DND-41 (cell line): Measurements from ENCODE around the gene TTLL12.

Experiments used
- ATAC-seq: fragments of 200-7000 bp; cut with Tn5 transposase; 3 replicates; pipeline ENCODE4 v1.9.1; 2021; ENCODE audit warnings: low read depth; ENCODE audit not compliant: insufficient read depth
- DNase-seq: peaks from one replicate; pipeline ENCODE4 v3.0.0-alpha.2; 2020
- H2AFZ ChIP-seq: 2 replicates; pipeline ENCODE4 v1.6.0; 2012; ENCODE audit warnings: low read depth, low read length
- H3K27ac ChIP-seq: 2 replicates; pipeline ENCODE4 v1.5.1; 2012; ENCODE audit warnings: low read length, inconsistent platforms
- H3K27me3 ChIP-seq: fragments of 200-600 bp; sonication (generic); 2 replicates; pipeline ENCODE4 v1.6.0; 2012; ENCODE audit warnings: low read length, mild to moderate bottlenecking, inconsistent platforms; ENCODE audit not compliant: insufficient read depth, poor library complexity
- H3K36me3 ChIP-seq: 2 replicates; pipeline ENCODE4 v1.5.1; 2012; ENCODE audit warnings: low read length, inconsistent platforms; ENCODE audit not compliant: insufficient read depth
- H3K4me1 ChIP-seq: 2 replicates; pipeline ENCODE4 v1.5.1; 2012; ENCODE audit warnings: mild to moderate bottlenecking, low read length; ENCODE audit not compliant: insufficient read depth
- H3K4me2 ChIP-seq: 2 replicates; pipeline ENCODE4 v1.6.0; 2012; ENCODE audit warnings: mild to moderate bottlenecking, moderate library complexity, low read length, inconsistent platforms; ENCODE audit not compliant: insufficient read depth
- H3K4me3 ChIP-seq, 2 experiments: fragments of 200-600 bp in 1 of 2; shearing (Covaris generic) in 1 of 2; 2 replicates each; pipeline ENCODE4 v1.5.1; 2012 to 2016; ENCODE audit warnings: inconsistent platforms in 2 of 2, low read length in 2 of 2, mild to moderate bottlenecking in 2 of 2, low read depth in 1 of 2, moderate library complexity in 1 of 2
- H3K79me2 ChIP-seq: 2 replicates; pipeline ENCODE4 v1.6.0; 2012; ENCODE audit warnings: low read length, inconsistent platforms; ENCODE audit not compliant: insufficient read depth
- H3K9ac ChIP-seq: 2 replicates; pipeline ENCODE4 v1.6.0; 2012; ENCODE audit warnings: low read depth, mild to moderate bottlenecking, inconsistent platforms, low read length, moderate library complexity
- H3K9me3 ChIP-seq: 2 replicates; pipeline ENCODE4 v1.5.1; 2012; ENCODE audit warnings: low read length, moderate library complexity, mild to moderate bottlenecking, inconsistent platforms; ENCODE audit not compliant: insufficient read depth, severe bottlenecking
- H4K20me1 ChIP-seq: 2 replicates; pipeline ENCODE4 v1.6.0; 2012; ENCODE audit warnings: low read length; ENCODE audit not compliant: insufficient read depth
- CTCF ChIP-seq: IDR thresholded peaks from 2 replicates; pipeline ENCODE4 v1.5.1; 2012; ENCODE audit warnings: borderline replicate concordance, low read length, moderate library complexity, mild to moderate bottlenecking; ENCODE audit not compliant: poor library complexity, severe bottlenecking; ENCODE audit errors: extremely low read depth
- EZH2 ChIP-seq: IDR thresholded peaks from 3 replicates; pipeline ENCODE4 v1.6.1; 2012; ENCODE audit warnings: borderline replicate concordance, low read depth, mild to moderate bottlenecking, moderate library complexity, low read length, inconsistent platforms; ENCODE audit not compliant: severe bottlenecking

The TTLL12 gene

DNA sequence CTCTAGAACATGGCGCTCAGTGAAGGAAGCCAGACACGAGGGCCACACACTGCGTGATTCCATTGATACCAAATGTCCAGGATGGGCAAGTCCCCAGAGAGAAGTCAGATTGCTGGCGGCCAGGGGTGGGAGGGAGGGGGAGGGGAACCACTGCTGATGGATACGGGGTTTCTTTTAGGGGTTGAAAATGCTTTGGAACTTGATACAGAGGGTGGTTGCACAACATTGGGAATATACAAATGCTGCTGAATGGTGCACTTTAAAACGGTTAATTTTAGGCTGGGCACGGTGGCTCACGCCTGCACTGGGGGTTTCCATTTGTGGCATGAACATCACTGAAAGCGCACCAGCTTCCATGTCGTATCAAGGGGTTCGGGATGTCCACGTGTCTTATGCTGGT is 30.5 kb downstream of the TTLL12 start:
- no peak for DNase-seq

GRCh38 chr22:43155789-43156188 is 31.1 kb downstream of the TTLL12 start:
- Histone ChIP-seq H3K9ac (no peak overlapping the region), H3K79me2 (no peaks in the 10 kb centered on the region), H3K27ac (no peak overlapping the region)

More for the DNA sequence above, 30.5 kb downstream of the TTLL12 start:
- Histone ChIP-seq H2AFZ (no peak overlapping the region), H3K4me2 (no peak overlapping the region), H3K4me3 (no peak overlapping the region), H3K4me1 (peaks cover 11% of the 10 kb centered on the region), H3K79me2 (no peaks in the 10 kb centered on the region), H3K27me3 (peaks cover 17% of the 10 kb centered on the region), H3K9me3 (no peaks in the 10 kb centered on the region), H3K27ac (no peak overlapping the region), H4K20me1 (no peaks in the 10 kb centered on the region), H3K9ac (no peak overlapping the region), H3K36me3 (no peaks in the 10 kb centered on the region)
- TF ChIP-seq CTCF: no peak
- no peak for TF ChIP-seq EZH2
- no peak for ATAC-seq

GRCh38 chr22:43154887-43155536 is 31.9 kb downstream of the TTLL12 start:
- Histone ChIP-seq H3K9me3 (no peaks in the 10 kb centered on the region), H3K27ac (no peak overlapping the region), H3K4me2 (no peak overlapping the region), H3K4me1 (peaks cover 19% of the 10 kb centered on the region), H3K27me3 (peaks cover 27% of the 10 kb centered on the region), H3K79me2 (no peaks in the 10 kb centered on the region), H4K20me1 (peaks cover 5% of the 10 kb centered on the region), H3K4me3 (no peak overlapping the region), H3K36me3 (no peaks in the 10 kb centered on the region), H3K9ac (no peak overlapping the region), H2AFZ (no peak overlapping the region)
- ATAC-seq (no peak), DNase-seq (no peak)
- TF ChIP-seq EZH2 (no peak), CTCF (no peak)

More at GRCh38 chr22:43155789-43156188, 31.1 kb downstream of the TTLL12 start:
- H3K9me3 ChIP-seq: no peaks in the 10 kb centered on the region
- no peak overlapping the region for H3K4me2 ChIP-seq
- H3K36me3 ChIP-seq: no peaks in the 10 kb centered on the region
- H3K27me3 ChIP-seq: peaks cover 23% of the 10 kb centered on the region
- H4K20me1 ChIP-seq: peaks cover 2% of the 10 kb centered on the region; the same call in 1 of the 2 replicates
- H3K4me1 ChIP-seq: peaks cover 18% of the 10 kb centered on the region
- DNase-seq: no peak
- no peak overlapping the region for H3K4me3 ChIP-seq
- no peak for ATAC-seq
- TF ChIP-seq EZH2 (no peak), CTCF (no peak)
- no peak overlapping the region for H2AFZ ChIP-seq

DNA sequence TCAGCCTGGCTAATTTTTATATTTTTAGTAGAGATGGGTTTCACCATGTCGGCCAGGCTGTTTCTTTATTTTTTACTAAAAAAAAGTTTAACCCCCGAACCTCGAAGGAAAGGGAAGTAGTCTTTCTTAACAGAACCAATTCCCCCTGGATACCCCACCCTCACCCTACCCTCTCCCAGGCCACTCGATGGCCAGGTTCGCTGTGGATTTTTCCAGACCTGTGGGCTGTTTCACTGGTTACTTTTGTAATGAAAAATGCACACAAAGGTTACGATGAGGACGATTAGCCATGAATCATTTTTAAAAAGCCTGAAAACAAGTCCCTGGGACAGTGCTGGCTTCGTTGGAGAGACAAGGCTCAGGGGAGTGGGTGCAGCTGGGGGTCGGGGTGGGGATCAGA is 33.0 kb downstream of the TTLL12 start:
- Histone ChIP-seq H3K4me1 (peaks cover 19% of the 10 kb centered on the region), H2AFZ (no peak overlapping the region), H3K79me2 (no peaks in the 10 kb centered on the region), H4K20me1 (peaks cover 5% of the 10 kb centered on the region), H3K4me3 (no peak overlapping the region), H3K4me2 (no peak overlapping the region), H3K9me3 (no peaks in the 10 kb centered on the region), H3K27ac (no peak overlapping the region), H3K36me3 (no peaks in the 10 kb centered on the region), H3K27me3 (peaks cover 27% of the 10 kb centered on the region), H3K9ac (no peak overlapping the region)
- DNase-seq (no peak), ATAC-seq (no peak)
- TF ChIP-seq CTCF (no peak), EZH2 (no peak)
